DOHH2 (cell line): ENCODE data around the gene PAQR5.

Experiments
- CTCF ChIP-seq: fragments of 200-600 bp; sonication (generic); IDR thresholded peaks from one replicate; pipeline ENCODE4 v1.5.1; 2014; ENCODE audit warnings: antibody characterized with exemption, mild to moderate bottlenecking, low read depth, low read length; ENCODE audit not compliant: poor library complexity, severe bottlenecking
- EZH2phosphoT487 ChIP-seq: fragments of 200-600 bp; sonication (generic); IDR thresholded peaks from 2 replicates; pipeline ENCODE4 v1.6.1; 2017; ENCODE audit warnings: borderline replicate concordance, mild to moderate bottlenecking, antibody characterized with exemption, low read length, moderate library complexity, mixed read lengths

DNA sequence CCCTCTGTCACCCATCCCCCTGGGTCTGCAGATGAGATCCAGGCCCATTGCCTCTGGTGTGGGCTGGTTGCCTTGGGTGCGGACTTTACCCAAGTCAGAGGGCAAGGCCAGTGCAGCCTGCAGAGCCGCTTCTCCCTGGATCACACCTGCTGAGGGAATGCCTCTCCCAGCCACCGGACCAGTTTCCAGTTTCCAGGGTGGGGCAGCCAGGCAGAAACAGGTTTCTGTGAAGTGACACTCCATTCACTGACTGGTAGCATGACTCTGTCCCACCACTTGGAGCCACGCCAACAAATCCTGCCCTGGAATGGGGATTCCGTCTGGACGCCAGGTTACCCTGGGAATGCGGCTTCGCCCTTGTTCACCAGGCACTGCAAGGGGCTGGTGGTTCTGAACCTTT is 30.0 kb downstream of the PAQR5 start:
- TF ChIP-seq CTCF = no peak
- no peak for TF ChIP-seq EZH2phosphoT487
